K562 (cell line): Measurements from ENCODE around the gene MLKL.

Source experiments
- CEBPG ChIP-seq, 3 experiments: fragments of 200-800 bp in 1 of 3; sonication (Bioruptor generic) in 1 of 3; sonication (generic) in 1 of 3; formaldehyde crosslinking in 1 of 3; IDR thresholded peaks in 2 of 3; conservative IDR thresholded peaks in 1 of 3; 2 replicates each; pipeline versions ENCODE4 v1.6.1 to v1.8.0; 2016 to 2022; ENCODE audit warnings: missing compliant biosample characterization in 2 of 3, missing genetic modification characterization in 2 of 3, mild to moderate bottlenecking in 1 of 3, missing genetic modification reagents in 1 of 3
- CTCF ChIP-seq, 3 experiments: IDR thresholded peaks in 2 of 3; conservative IDR thresholded peaks in 1 of 3; 2 replicates each; pipeline ENCODE4 v1.5.1; 2011 to 2012; ENCODE audit warnings: low read length in 3 of 3, mild to moderate bottlenecking in 3 of 3, control low read depth in 2 of 3, improper control_type of control experiment in 1 of 3, inconsistent platforms in 1 of 3, low read depth in 1 of 3, mixed read lengths in 1 of 3, moderate library complexity in 1 of 3; ENCODE audit not compliant: insufficient read depth in 2 of 3
- EP300 ChIP-seq: IDR thresholded peaks from 2 replicates; pipeline ENCODE4 v1.6.1; 2012; ENCODE audit warnings: low read length, improper control_type of control experiment
- MYNN ChIP-seq, 2 experiments: sonication (generic); formaldehyde crosslinking in 1 of 2; IDR thresholded peaks; 2 replicates each; pipeline versions ENCODE4 v1.5.0 to v1.6.1; 2016 to 2020; ENCODE audit warnings: antibody characterized with exemption in 1 of 2, missing genetic modification reagents in 1 of 2

GRCh38 chr16:74666010-74666421 lies 34.6 kb downstream of the MLKL start:
- TF ChIP-seq CTCF (IDR thresholded peaks at IDR 0.05 in 2 of 3, conservative IDR thresholded peaks at IDR 0.05 in 1 of 3; ENCODE audit: insufficient read depth in 2 of 3, low read depth in 1 of 3, low read length in 3 of 3) (no peak), EP300 (no peak), CEBPG (CRISPR knock-in tag; IDR thresholded peaks at IDR 0.05) (no peak), CEBPG (tag; conservative IDR thresholded peaks at IDR 0.05 in 1 of 2, IDR thresholded peaks at IDR 0.05 in 1 of 2) (no peak), MYNN (IDR thresholded peaks at IDR 0.05) (no peak), MYNN (CRISPR knock-in tag; IDR thresholded peaks at IDR 0.05) (no peak)
